GM12892 (cell line): Measurements from ENCODE around the gene NACC1.

ENCODE experiments used
- POLR2A ChIP-seq: IDR thresholded peaks from 2 replicates; pipeline ENCODE4 v1.6.1; 2011; ENCODE audit warnings: low read depth, low read length, control low read depth
- TAF1 ChIP-seq: IDR thresholded peaks from 2 replicates; pipeline ENCODE4 v1.6.1; 2011; ENCODE audit warnings: low read depth, mild to moderate bottlenecking, control low read depth, low read length, borderline replicate concordance

DNA sequence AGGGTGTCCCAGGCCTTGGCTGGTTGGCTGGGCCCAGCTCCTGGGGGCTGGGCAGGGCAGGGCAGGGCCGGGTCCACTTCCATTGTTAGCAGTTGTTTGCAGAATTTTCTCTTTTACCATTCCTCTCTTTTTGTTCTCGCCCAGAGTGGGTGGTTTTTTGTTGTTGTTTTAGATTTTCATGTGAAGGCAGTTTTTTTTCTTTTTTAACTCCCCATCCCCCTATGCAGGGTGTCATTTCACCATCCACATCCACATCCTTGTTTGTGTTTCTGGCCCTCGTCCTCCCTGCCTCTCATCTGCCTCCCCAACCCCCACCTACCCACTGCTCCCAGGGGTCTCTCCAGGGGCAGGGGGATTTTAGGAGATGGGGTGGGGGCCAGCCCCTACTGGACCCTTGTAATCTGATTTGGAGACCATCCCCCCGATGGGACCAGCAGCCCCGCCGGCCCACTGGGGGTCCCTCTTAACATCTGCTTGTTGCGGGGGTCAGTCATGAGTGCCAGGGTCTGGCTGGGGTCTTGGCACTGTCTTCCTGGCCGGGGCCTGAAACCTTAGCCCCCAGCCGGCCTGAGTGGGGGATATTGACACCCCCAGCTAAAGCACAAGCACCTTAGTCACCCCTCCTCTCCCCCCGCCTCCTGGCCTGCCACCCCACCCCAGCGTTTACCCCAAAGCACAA is 21.7 kb downstream of the NACC1 start:
- TF ChIP-seq TAF1 (no peak), POLR2A (no peak)
